Stimulated activated CD4-positive, alpha-beta T cell treated with anti-CD3 and anti-CD28 coated beads, Interleukin-1b, Interleukin-23, amount 100 ng/mL, for 48 hours (primary cell): ENCODE results near the gene ARFGAP1.

Source experiments
- DNase-seq: peaks from one replicate; pipeline ENCODE4 v3.0.0-alpha.2; 2020

ARFGAP1 gene

GRCh38 chr20:63311186-63311832 lies 38.7 kb downstream of the ARFGAP1 start:
- no peak for DNase-seq

GRCh38 chr20:63311833-63312243 lies 39.2 kb downstream of the ARFGAP1 start:
- no peak for DNase-seq

GRCh38 chr20:63312273-63312672 lies 39.7 kb downstream of the ARFGAP1 start:
- DNase-seq, result no peak

- no peak for DNase-seq
Observed at GRCh38 chr20:63312690-63313348, 40.2 kb downstream of the ARFGAP1 start.

- no peak for DNase-seq
Observed at GRCh38 chr20:63313349-63314014, 40.9 kb downstream of the ARFGAP1 start.

GRCh38 chr20:63314015-63314471 lies 41.4 kb downstream of the ARFGAP1 start:
- DNase-seq, result no peak

- DNase-seq, result no peak
Observed at GRCh38 chr20:63314566-63315239, 42.1 kb downstream of the ARFGAP1 start.

- DNase-seq, result no peak
Observed at GRCh38 chr20:63315240-63315689, 42.7 kb downstream of the ARFGAP1 start.

- DNase-seq, result no peak
Observed at GRCh38 chr20:63315731-63316491, 43.3 kb downstream of the ARFGAP1 start.

GRCh38 chr20:63316502-63316921 lies 43.9 kb downstream of the ARFGAP1 start:
- no peak for DNase-seq

- no peak for DNase-seq
Observed at GRCh38 chr20:63317061-63317460, 44.4 kb downstream of the ARFGAP1 start.

- no peak for DNase-seq
Observed at GRCh38 chr20:63317601-63318291, 45.1 kb downstream of the ARFGAP1 start.

GRCh38 chr20:63318391-63319163 lies 46.0 kb downstream of the ARFGAP1 start:
- no peak for DNase-seq

- DNase-seq, result no peak
Observed at GRCh38 chr20:63319164-63320040, 46.8 kb downstream of the ARFGAP1 start.

GRCh38 chr20:63320041-63320511 lies 47.5 kb downstream of the ARFGAP1 start:
- DNase-seq, result no peak

- no peak for DNase-seq
Observed at GRCh38 chr20:63320616-63321147, 48.1 kb downstream of the ARFGAP1 start.

GRCh38 chr20:63321148-63321831 lies 48.7 kb downstream of the ARFGAP1 start:
- DNase-seq, result no peak

GRCh38 chr20:63322146-63322932 lies 49.7 kb downstream of the ARFGAP1 start:
- DNase-seq, result no peak
